ENCODE measurements around the gene PHACTR3.

- TF ChIP-seq CTCF (conservative IDR thresholded peaks at IDR 0.05; ENCODE audit: low read depth in 2 of 2) (no peak), EZH2 (IDR thresholded peaks at IDR 0.05; ENCODE audit: low read depth, unreplicated experiment) (no peak), REST (IDR thresholded peaks at IDR 0.05; ENCODE audit: unreplicated experiment) (no peak), ETS1 (IDR thresholded peaks at IDR 0.05) (no peak), CREB1 (CRISPR knock-in tag; IDR thresholded peaks at IDR 0.05; ENCODE audit: low read depth) (no peak), EZH2phosphoT487 (IDR thresholded peaks at IDR 0.05; ENCODE audit: unreplicated experiment) (no peak), POLR2AphosphoS5 (IDR thresholded peaks at IDR 0.05; ENCODE audit: low read depth) (no peak), STAT1 (IDR thresholded peaks at IDR 0.05; ENCODE audit: unreplicated experiment) (no peak), ZNF114 (CRISPR knock-in tag; IDR thresholded peaks at IDR 0.05) (no peak), ZNF331 (CRISPR knock-in tag; IDR thresholded peaks at IDR 0.05; ENCODE audit: low read depth) (no peak), JUNB (IDR thresholded peaks at IDR 0.05; ENCODE audit: unreplicated experiment) (no peak), ZNF462 (CRISPR knock-in tag; IDR thresholded peaks at IDR 0.05) (no peak)
Observed at GRCh38 chr20:59630526-59630925, 26.2 kb downstream of the PHACTR3 start.
